Activated effector memory CD4-positive, alpha-beta T cell treated with Interleukin-2 at 50 U/mL for 16 hours (primary cell): ENCODE data around the gene PRSS56.

Experiments used
- DNase-seq: peaks from one replicate; pipeline ENCODE4 v3.0.0-alpha.2; 2020

Gene PRSS56

DNA sequence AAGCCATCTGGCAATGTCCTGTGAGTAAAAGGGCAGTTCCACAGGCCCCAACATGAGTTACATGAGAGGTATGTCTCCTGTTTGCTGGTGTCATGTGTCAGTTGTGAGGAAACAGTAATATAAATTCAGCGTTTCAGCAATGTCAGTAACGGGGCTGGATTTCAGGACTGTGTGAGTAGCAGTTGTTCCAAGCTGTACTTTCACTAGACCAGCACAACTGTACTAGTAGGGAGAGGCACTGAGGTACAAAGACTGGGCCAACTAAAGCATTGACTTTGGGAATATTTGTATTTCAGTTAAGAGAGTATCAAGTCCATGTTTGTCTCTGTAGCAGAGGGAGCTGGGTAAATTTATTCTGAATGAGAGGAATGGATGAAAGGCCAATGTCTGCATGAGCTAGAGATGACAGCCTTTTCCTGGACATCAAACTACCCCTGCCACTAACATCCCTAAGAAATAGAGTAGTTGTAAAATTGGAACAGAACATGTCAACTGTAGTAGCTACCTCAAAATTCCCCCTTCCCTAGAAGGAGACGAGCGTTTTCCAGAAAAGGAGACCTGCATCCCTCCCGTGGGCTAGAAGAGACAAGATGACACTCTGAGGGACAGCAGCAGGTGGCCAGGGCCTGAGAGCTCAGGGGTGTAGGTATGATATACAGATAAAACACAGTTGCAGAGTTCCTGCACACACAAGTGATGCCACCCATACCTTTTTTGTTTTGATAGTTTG is 54.7 kb downstream of the PRSS56 start:
- no peak for DNase-seq
